HG03575 (cell line): ENCODE measurements around the gene RALY.
"Not testable (repeated sequence)": the region's sequence is repeated elsewhere in the genome, so short reads cannot be mapped to it uniquely, and the experiment has no call there.

ENCODE experiments used
- ATAC-seq: cut with Tn5 transposase; IDR thresholded peaks from one replicate; pipeline ENCODE4 v1.9.1; 2021; ENCODE audit not compliant: unreplicated experiment, insufficient number of reproducible peaks, low FRiP score; ENCODE audit errors: extremely low read depth

Gene RALY

DNA sequence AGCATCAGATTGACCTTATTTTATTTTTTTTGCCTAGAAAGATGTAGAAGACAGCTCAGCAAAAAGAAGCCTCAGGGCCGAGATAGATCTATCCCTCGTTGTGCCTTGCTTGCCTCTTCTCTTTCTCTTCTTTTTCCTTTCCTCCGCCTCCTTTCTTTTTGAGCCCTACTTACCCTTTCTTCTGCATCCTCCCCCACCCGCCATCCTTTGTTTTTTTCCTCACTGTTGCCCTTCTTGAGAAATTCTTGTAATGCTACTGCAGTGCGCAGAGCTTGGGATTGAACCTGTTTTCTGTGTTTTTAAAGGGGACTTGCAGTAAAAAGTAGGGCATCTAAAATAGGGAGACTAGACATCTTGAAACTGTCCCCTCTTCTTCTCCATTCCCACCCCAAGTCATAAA, 18.6 kb downstream of the RALY start:
- no peak for ATAC-seq

DNA sequence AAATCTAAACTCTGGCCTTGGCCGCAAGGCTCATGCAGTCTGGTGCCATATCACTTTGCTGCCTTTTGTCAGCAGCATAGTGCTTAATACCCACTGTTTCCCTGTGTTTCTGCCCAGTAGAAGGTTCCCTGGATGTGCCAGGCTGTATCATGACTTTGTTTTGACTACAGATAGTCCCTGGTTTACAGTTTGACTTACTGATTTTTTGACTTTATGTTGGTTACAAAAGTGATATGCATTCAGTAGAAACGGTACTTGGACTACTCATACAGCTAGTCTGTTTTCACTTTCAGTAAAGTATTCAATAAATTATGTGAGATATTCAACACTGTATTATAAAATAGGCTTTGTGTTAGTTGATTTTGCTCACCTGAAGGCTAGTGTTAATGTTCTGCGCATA, 19.0 kb downstream of the RALY start:
- no peak for ATAC-seq

DNA sequence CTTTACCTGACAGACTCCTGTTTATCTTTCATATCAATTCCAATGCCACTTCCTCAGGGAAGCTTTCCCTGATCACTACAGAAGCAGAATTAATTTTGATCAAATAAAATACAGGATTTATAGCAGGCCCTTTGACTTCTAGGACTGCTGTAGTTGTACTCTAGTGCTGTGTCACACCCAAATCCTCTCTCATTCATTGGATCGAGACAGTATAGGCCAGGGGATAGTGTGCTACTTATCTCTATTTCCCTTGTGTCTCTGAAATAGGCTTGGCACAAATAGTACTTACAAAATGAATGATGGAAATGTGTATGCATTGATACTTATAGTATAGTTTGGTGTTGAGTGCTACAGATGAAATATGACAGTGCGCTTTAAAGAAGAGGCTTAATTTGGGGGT, 19.8 kb downstream of the RALY start:
- no peak for ATAC-seq

DNA sequence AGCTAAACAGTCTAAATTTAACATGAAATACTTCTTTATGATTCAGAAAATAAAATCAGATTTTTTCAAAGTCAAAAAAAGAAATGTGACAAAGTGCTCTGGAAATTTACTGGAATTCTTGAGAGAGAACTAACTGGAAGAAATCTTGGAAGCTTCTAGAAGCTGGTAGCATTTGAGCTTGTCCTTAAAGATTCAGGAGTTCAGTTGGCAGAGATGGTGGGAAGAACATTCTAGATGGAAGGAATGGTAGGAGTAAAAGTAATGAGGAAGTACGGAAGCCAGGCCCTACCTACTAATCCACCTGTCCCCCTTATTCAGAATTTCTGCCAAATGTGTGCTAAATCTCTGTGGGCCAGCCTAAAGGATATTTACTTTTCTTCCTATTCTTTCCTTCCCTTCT, 21.2 kb downstream of the RALY start:
- ATAC-seq: no peak

DNA sequence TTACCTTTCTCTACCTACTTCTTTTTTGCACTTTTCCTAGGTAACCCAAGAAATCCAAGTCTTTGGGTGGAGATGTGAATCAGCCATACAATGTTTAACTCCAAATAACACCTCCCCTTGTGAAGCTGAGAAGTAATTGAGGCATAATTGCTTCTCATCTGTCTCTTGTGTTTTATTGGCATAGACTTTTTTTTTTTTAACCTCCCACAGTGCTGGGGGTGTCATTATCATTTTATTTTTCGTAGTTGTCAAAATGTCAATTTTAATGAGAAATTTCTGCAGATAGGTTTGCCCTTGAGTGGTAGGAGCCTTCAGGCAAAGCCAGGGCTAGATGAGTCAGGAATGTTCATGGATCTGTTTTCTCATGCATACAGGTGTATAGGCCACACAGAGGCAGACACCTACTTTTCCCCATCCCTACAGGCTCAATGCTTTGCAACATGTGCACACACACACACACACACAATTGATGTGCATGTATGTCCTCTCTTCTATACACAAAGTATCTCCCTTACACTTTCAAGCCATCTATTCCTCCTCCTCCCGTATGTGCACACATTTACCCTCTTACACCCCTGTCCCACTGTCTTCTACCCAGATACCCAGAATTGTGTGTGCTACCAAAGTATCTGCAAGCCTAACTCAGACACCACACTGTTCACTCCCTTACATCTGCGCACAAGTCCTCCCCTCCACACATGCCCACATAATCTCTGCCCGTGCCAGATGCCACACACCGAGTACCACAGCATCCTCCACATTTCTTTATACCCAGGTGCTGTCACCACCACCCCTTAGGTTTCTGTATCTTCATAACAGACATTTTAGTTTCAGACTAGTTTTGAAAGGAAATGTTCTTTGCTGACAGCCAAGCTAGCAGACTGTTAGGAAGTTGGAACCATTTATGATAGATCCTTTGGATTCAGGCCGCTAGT, 22.0 kb downstream of the RALY start:
- ATAC-seq: no peak

DNA sequence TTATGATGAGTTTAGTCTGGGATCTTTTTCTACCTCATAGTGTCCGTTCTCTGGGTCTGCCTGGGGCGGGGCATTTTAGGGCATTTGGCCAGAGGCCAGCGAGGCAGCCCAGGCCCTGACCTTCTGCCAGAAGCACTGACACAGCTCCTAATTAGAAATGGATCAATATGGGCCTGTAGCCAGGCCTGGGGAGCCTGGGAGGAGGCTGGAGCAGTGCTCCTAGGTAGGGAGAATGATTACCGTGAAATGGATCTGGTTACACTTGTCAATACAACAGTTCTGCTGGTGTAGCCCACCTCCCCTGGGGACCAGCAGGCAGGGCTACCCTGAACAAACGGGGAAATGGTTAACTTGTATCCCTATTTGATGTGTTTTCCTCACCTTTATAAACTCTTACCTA, 23.0 kb downstream of the RALY start:
- ATAC-seq: no peak

DNA sequence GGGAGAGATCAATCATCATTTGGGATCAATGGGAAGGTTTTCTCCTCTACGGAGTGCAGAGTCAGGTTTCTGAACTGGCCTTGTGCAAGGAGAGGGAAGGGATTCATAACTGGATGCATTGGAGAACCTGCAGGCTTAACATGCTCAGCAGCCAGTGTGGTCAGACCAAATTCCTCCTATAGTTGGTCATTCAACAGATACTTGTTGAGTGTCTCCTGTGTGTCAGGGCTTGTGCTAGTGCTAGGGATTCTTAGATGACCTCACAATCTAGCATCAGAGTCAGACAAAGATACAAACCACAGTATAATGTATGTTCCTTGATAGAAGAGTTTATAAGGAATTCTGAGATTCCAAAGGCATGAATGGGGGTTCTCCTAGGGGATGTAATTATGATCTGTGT, 23.9 kb downstream of the RALY start:
- no peak for ATAC-seq

DNA sequence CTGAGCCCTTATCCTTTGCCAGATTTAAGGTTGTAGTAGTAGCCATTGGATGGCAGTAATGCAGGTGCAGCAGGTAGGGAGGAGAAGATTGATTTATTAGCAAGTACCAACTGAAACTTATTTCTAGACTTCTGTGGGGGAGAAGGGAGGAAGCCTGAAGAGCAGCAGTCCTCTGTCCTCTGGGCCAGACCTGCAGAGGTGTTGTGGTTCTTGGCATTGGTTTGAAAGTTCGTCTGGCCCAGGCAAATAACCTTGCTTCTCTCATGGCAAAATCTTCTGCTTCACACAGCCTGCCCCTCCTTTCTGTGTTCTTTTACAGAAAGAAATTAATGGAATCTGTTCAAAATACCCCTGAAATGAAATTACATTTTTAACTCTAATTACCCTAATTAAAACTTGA, 24.5 kb downstream of the RALY start:
- no peak for ATAC-seq

DNA sequence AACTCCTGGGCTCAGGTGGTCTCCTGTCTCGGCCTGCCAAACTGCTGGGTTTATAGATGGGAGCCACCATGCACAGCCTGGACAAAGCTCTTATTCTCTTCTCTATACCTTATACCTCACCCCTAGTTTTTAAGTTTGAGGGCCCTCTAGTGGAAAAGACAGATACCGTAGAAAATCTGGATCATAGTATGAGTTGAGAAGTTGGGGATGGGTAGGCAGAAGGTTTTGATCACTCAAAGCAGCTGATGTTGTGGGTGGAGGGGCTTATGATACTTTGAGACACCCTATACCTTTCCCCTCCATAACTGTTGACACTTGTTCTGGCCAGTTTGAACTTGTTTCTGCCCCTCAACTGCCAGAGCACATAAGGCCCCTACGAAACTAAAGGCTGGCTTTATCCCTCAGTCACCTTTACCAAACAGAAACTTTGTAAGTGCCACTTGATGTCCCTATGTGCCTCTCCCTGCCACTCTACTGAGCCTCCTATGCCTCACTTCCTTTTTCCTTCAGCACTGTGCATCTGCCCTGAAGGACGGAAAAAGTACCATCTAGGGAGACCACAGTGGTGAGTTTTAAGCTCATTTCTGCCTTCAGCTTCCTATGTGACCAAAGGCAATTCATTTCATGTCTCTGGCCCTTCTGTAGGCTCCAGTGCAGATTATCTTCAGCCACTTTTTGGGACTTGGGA, 28.6 kb downstream of the RALY start:
- ATAC-seq: no peak

DNA sequence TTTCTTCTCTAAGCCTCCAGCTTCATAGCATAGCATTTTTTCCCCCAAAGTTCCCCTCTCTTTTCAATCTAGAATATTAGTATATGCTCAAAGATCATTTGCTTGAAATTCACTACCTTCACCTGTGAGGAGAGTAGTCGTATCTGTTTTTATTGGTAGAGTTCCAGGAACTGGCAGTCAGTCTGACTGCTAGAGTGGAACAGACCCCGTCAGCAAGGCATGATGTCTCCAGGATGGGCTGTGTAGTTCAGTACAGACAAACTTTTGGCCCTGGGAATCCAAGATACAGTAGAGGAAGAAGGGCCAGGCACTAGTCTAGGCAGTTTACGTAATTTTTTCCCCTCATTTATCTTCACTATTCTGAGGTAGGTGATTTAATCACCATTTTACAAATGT, 29.1 kb downstream of the RALY start:
- no peak for ATAC-seq

DNA sequence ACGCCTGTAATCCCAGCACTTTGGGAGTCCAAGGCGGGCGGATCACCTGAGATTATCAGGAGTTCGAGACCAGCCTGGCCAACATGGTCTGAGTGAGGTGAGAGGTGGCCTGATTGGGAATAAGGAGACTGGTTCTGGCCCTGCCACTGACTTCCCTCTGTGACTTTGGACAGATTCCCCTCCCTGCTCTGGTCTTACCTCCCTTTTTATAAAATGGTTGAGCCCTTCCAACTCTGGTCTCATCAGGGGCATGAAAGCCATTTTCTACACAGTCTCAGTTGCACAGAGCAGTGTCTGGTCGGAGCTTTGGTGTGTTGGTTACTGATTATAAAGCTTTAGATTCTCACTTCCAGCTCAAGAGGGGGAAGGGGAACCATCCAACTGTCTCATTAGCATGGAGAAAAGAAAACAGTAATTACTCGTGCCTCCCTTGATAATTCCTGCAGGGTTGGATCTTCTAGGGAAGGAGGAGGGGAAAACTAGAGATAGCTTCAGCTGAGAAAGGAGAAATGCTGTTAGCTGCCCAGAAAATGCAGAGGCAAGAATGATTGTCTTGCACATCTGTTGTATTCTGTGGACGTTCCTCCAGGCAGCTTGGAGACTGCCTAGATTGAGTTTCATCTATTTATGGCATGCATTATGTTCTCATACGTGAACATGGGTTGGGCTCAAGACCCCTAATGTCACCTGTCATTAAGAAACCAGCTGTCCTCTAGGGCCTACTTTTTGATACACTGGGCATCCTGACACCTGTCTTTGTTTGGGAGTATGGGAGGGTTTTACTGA, 30.4 kb downstream of the RALY start:
- no peak for ATAC-seq

DNA sequence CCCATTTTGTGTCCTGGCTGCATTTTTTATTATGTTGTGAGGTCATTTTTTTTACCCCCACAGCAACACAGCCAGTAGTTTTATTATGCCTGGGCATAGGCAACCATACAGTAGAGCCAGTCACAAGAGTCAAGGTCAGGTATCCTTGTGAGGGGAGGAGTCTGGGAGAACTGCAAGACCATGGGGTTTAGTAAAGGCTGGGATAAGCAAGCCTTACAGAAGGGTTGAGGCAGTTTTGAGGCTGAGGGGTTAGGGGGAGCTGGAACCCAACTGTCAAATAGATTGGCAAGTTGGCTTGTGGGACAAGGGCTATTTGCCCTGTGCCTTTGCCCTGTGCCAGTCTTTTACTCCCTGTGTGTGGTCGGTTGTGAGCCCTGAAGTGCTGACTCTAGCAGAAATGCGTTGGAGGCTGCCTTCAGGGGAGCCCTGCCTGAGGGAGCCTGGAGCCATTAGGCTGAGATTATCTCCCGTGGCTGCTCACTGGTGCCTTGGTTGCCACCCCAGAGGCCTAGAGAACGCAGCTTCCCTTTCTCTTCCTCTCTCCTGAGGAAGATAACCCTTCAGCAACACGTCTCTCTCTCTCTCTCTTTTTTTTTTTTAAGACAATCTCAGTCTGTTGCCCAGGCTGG, 31.1 kb downstream of the RALY start:
- no peak for ATAC-seq

DNA sequence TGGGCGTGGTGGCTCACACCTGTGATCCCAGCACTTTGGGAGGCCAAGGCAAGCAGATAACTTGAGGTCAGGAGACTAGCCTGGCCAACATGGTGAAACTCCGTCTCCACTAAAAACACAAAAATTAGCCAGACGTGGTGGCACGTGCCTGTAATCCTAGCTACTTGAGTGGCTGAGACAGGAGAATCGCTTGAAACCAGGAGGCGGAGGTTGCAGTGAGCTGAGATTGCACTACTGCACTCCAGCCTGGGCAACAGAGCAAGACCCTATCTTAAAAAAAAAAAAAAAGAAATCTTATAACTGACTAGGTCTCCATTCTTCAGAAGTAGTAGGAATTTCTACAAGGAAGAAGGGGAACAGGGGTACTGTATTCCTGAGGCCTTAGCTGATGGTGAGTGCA, 34.3 kb downstream of the RALY start:
- not testable (repeated sequence) for ATAC-seq

DNA sequence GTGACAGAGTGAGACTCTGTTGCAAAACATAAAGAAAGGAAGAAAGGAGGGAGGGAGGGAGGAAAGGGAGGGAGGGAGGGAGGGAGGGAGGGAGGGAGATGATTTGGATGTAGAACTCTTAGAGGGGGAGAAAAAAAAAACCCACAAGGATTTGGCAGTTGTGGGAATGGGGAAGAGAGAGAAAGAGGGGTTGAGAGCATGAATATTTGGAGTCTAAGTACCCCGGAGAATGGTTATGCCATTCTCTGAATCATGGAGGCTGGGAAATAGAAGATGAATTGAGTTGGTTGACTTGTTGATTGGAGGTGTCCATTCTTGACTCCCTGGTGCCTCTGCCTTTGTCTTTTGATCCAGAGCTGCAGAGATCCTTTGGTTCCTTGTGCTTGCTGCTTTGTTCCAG, 35.7 kb downstream of the RALY start:
- no peak for ATAC-seq

DNA sequence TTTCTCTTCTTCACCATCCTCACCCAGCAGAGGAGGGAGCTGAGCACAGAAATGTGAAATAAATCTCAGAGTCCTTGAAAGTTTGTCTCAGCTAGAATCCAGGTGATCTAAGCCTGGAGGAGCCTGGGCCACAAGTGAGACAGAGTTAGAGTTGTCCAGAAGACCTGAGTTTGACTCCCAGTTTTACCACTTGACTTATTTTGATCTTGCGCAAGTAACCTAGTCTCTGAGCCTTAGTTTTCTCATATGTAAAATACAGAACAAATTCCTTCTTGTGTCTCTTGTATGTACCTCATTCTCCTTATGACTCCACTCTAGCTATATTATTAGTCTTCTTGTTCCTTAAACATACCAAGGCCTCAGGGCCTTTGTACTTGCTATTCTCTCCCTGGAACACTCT, 36.7 kb downstream of the RALY start:
- ATAC-seq: no peak

DNA sequence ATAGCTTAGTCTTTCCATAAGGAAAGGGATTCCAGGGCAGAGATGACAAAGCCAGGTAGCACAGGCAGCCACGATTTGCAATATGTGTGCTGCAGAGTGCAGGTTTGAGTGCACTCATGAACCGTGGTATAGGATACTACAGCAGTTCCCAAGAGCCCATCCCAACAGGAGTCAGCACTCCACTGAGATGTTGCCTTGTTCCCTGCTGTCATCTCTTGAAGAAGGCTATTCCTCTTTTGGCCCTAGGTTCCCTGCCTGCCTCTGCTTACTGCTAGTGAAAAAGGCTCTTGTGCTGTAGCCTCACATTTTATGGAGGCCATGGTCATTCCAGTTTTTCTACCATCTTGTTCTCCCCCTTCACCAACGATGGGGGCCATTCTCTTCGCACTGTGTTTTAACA, 40.2 kb downstream of the RALY start:
- ATAC-seq: no peak

DNA sequence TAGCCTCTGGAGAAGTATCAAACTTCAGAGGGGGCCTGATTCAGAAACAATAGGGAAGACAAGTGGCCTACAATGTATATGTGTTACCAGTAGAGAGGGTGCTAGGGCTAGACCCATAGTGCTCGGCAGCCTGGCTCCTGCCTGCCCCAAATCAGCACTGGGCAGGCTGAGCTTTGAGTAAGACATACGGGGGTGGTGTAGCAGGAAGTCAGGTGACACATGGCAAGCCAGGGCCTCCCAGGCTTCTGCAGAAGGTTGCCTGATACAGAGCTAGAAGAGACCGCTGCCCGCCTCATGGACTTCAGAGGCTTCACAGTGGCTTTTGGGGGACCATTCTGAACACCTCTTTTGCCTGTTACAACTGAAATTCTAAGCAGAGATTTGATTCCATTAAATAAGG, 43.4 kb downstream of the RALY start:
- no peak for ATAC-seq

DNA sequence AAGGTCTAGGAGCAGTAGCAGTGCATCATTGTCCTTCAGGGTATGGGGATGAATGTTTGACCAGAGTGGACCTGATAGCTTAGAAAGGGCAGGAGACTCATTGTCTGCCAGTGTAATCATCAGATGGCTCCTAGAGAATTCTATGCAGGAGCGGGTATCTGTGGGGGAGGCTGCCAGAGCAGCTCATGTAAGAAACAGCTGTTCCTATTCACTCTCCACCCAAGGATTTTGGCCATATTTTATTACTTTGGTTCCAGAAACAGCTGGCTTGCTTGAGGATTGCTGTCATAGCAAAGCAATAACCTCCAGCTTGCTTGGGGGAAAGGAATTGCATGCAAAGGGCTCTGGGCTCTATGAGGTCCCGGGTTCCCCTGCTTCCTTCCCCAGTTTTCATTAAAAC, 44.1 kb downstream of the RALY start:
- ATAC-seq: no peak

DNA sequence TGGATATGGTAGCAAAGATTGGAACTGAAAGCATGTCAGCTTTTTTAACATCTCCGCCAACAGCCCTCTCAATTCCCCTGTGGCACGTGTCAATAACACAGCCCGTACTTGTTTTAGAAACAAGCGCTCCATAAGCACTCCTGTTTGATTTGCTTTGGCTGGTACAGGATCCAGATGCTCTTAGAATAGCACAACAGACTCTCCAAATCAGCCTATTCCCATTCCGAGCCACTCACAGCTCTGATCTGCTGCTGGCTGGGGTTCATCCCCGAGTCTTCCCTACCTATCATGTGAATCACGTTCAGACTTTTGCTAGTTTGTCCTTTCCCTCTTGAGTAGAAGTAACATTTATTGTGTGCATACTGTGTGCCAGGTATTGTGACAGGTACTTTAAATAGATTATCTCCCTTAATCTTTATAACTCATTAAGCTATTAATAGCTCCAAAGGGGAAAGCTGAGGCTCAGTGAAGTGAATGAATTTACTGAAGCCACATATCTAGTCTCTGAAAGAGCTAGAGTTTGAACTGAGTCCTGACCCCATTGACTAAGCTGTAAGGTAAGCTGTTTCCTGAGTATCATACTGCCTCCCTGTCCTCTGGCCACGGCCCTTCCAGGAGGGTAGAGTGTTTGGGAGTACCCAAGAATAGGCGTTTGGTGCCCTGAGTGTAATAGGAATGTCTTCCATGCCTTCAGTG, 46.7 kb downstream of the RALY start:
- ATAC-seq: no peak
